ENCODE measurements around the gene GPR157. TPM values are rescaled to one million over a fixed set of nuclear protein-coding genes. Genes with fewer than 3 reads are reported as not detected.

GPR157 gene
- total and polyA plus RNA-seq, 2 of the 13 experiments (the other 11 are each of a cell fraction or from before 2014, with no cell fraction given), result 10.1 to 19.2 TPM

GRCh38 chr1:9100471-9101043 lies 28.3 kb downstream of the GPR157 start (continued):
- TF ChIP-seq HBP1 (CRISPR knock-in tag; IDR thresholded peaks at IDR 0.05; ENCODE audit: low read depth) (0 out of 2 replicates have a peak, but pooled peaks have one; percentile 59), SRY (CRISPR knock-in tag; IDR thresholded peaks at IDR 0.05) (no peak), DBP (CRISPR knock-in tag; IDR thresholded peaks at IDR 0.05; ENCODE audit: not compliant biosample characterization) (no peak), AKNA (CRISPR knock-in tag; IDR thresholded peaks at IDR 0.05; ENCODE audit: borderline replicate concordance) (no peak), MYC (CRISPR knock-in tag; IDR thresholded peaks at IDR 0.05; ENCODE audit: borderline replicate concordance) (0 out of 2 replicates have a peak, but pooled peaks have one; percentile 33), SMARCE1 (IDR thresholded peaks at IDR 0.05; ENCODE audit: borderline replicate concordance) (no peak), NR1H2 (CRISPR knock-in tag; IDR thresholded peaks at IDR 0.05; ENCODE audit: borderline replicate concordance, low read depth) (no peak), GFI1 (CRISPR knock-in tag; IDR thresholded peaks at IDR 0.05; ENCODE audit: borderline replicate concordance) (no peak), STAG1 (CRISPR knock-in tag; IDR thresholded peaks at IDR 0.05) (no peak), ZNF362 (CRISPR knock-in tag; IDR thresholded peaks at IDR 0.05; ENCODE audit: borderline replicate concordance) (no peak), ZBTB46 (CRISPR knock-in tag; IDR thresholded peaks at IDR 0.05; ENCODE audit: borderline replicate concordance) (no peak), ZSCAN20 (CRISPR knock-in tag; IDR thresholded peaks at IDR 0.05; ENCODE audit: borderline replicate concordance) (no peak), NFYB (CRISPR knock-in tag; IDR thresholded peaks at IDR 0.05) (no peak), ZNF652 (CRISPR knock-in tag; IDR thresholded peaks at IDR 0.05; ENCODE audit: borderline replicate concordance, low read depth) (no peak), LBX2 (CRISPR knock-in tag; IDR thresholded peaks at IDR 0.05; ENCODE audit: borderline replicate concordance) (no peak), KLF9 (CRISPR knock-in tag; IDR thresholded peaks at IDR 0.05; ENCODE audit: low read depth) (no peak), MEIS2 (CRISPR knock-in tag; IDR thresholded peaks at IDR 0.05) (no peak), TEF (CRISPR knock-in tag; IDR thresholded peaks at IDR 0.05) (no peak)

Measured in HepG2 (cell line).